22Rv1 (cell line): ENCODE results near the gene DOHH.
A peak's percentile ranks its signal among the peaks of the same experiment; 100 is the strongest.

ENCODE experiments used
- H3K27ac ChIP-seq: fragments of 450-650 bp; 2 replicates; pipeline ENCODE4 v1.5.1; 2017
- CTCF ChIP-seq: fragments of 450-650 bp; IDR thresholded peaks from 2 replicates; pipeline ENCODE4 v1.5.1; 2017; ENCODE audit warnings: mild to moderate bottlenecking
- ZFX ChIP-seq: fragments of 450-650 bp; IDR thresholded peaks from 2 replicates; pipeline ENCODE4 v1.6.1; 2017; ENCODE audit warnings: antibody characterized with exemption, borderline replicate concordance

DOHH gene

GRCh38 chr19:3500429-3501101 lies at the start of gene DOHH:
DOHH (minus strand) TSS chr19:3500674; CDS start chr19:3496814, 3,860 bp downstream.
- H3K27ac ChIP-seq, result peak within 1 kb of the TSS; percentile 89
- TF ChIP-seq ZFX (no peak), CTCF (no peak)

GRCh38 chr19:3549816-3550215 lies 49.3 kb upstream of the DOHH start:
- H3K27ac ChIP-seq, result no peak overlapping the region; the same call in 1 of the 2 replicates
- TF ChIP-seq ZFX (no peak), CTCF (no peak)

GRCh38 chr19:3548606-3549005 lies 48.1 kb upstream of the DOHH start:
- H3K27ac ChIP-seq, result no peak overlapping the region
- TF ChIP-seq CTCF, result no peak
- no peak for TF ChIP-seq ZFX

GRCh38 chr19:3547767-3548282 lies 47.4 kb upstream of the DOHH start:
- H3K27ac ChIP-seq, result no peak overlapping the region
- TF ChIP-seq ZFX, result no peak
- peak; percentile 50 for TF ChIP-seq CTCF

- TF ChIP-seq CTCF, result peak; percentile 76
- no peak for TF ChIP-seq ZFX
- H3K27ac ChIP-seq, result no peak overlapping the region
Measured at GRCh38 chr19:3547301-3547731, 46.8 kb upstream of the DOHH start.

GRCh38 chr19:3546119-3546518 lies 45.6 kb upstream of the DOHH start:
- TF ChIP-seq ZFX (no peak), CTCF (no peak)
- H3K27ac ChIP-seq, result peak overlapping the region; percentile 58

GRCh38 chr19:3545669-3546034 lies 45.2 kb upstream of the DOHH start:
- H3K27ac ChIP-seq, result peak overlapping the region; percentile 58
- TF ChIP-seq CTCF, result no peak
- TF ChIP-seq ZFX, result no peak
